Measurements from ENCODE around the gene GRAPL. TPM values are rescaled to one million over a fixed set of nuclear protein-coding genes. Genes with fewer than 3 reads are reported as not detected.
"Not testable (repeated sequence)": the region's sequence is repeated elsewhere in the genome, so short reads cannot be mapped to it uniquely, and the experiment has no call there.

GRAPL gene
- 1.4 TPM for polyA plus RNA-seq (2013, experiment 1 of 2)
- not detected for polyA plus RNA-seq (2013, experiment 2 of 2)

- H3K4me3 ChIP-seq (ENCODE audit: extremely low read depth, insufficient read depth, low read length, poor library complexity, severe bottlenecking); H3K9me3 ChIP-seq (ENCODE audit: control insufficient read depth, low read length); H3K27ac ChIP-seq (ENCODE audit: low read depth, low read length, severe bottlenecking); H3K4me1 ChIP-seq (ENCODE audit: control insufficient read depth, insufficient read depth, low read length, poor library complexity, severe bottlenecking); H3K36me3 ChIP-seq (ENCODE audit: control insufficient read depth, insufficient read depth, low read length): not testable (repeated sequence)
- WGBS, 2 experiments (ENCODE audit: insufficient coverage in 2 of 2), result no CpG with 5 or more reads among the region's 14 CpGs
These were observed at the start of gene GRAPL for GRCh38 chr17:19127148-19127980. Gene GRAPL, plus strand, starts transcription at chr17:19127589. Its CDS starts 31 bp downstream, at chr17:19127620.

GRCh38 chr17:19088804-19089685 lies 38.3 kb upstream of the GRAPL start:
- not testable (repeated sequence) for H3K4me1 ChIP-seq (ENCODE audit: control insufficient read depth, insufficient read depth, low read length, poor library complexity, severe bottlenecking); H3K4me3 ChIP-seq (ENCODE audit: extremely low read depth, insufficient read depth, low read length, poor library complexity, severe bottlenecking); H3K36me3 ChIP-seq (ENCODE audit: control insufficient read depth, insufficient read depth, low read length); H3K27ac ChIP-seq (ENCODE audit: low read depth, low read length, severe bottlenecking); H3K9me3 ChIP-seq (ENCODE audit: control insufficient read depth, low read length)
- no CpG with 5 or more reads among the region's 77 CpGs for WGBS, 2 experiments (ENCODE audit: insufficient coverage in 2 of 2)

GRCh38 chr17:19090058-19090772 lies 37.2 kb upstream of the GRAPL start:
- no CpG with 5 or more reads among the region's 13 CpGs for WGBS, 2 experiments (ENCODE audit: insufficient coverage in 2 of 2)
- H3K4me3 ChIP-seq (ENCODE audit: extremely low read depth, insufficient read depth, low read length, poor library complexity, severe bottlenecking); H3K9me3 ChIP-seq (ENCODE audit: control insufficient read depth, low read length); H3K27ac ChIP-seq (ENCODE audit: low read depth, low read length, severe bottlenecking); H3K36me3 ChIP-seq (ENCODE audit: control insufficient read depth, insufficient read depth, low read length); H3K4me1 ChIP-seq (ENCODE audit: control insufficient read depth, insufficient read depth, low read length, poor library complexity, severe bottlenecking): not testable (repeated sequence)

DNA sequence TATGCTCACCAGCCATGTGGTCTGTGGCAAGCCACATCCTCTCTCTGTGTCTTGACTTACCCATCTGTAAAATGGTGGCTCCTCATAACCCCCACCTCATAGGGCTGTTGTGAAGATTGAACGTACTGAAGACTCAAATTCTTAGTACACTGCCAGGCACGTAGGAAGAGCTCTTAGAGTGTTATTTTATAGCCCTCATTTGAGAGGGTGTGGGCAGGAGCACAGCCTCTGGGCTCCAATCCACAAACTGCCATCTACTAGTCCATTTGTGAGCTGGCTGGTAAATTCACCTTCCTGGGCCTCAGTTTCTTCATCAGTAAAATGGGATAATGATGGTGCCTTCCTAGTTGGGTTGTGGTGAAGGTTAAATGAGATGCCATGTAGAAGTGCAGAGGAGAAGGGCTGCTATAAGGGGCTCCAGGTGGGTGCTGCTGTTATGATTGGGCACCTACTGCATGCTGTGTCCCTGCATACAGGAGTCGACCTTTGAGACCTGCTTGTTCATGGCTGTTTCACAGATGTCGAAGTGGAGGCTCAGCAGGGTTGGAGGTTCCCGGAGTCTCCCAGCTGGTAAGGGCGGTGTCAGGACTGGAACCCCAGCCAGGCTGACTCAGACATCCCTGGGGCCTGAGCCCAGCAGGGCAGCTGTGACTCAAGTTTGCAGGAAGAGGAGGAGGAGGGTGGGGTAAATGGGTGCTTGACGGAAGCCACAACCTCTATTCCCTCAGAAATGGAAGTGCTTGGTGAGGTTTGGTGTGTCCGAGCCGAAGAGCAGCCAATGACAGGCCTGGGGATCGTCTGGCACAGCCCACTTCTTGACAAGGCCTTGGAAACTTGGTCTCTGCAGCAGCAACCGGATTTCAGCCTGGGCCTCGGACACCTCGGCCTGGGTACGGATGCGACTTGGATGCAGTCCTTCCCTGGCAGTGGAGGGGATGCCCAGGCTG lies 34.4 kb upstream of the GRAPL start:
- H3K4me3 ChIP-seq (ENCODE audit: extremely low read depth, insufficient read depth, low read length, poor library complexity, severe bottlenecking); H3K4me1 ChIP-seq (ENCODE audit: control insufficient read depth, insufficient read depth, low read length, poor library complexity, severe bottlenecking); H3K36me3 ChIP-seq (ENCODE audit: control insufficient read depth, insufficient read depth, low read length); H3K9me3 ChIP-seq (ENCODE audit: control insufficient read depth, low read length); H3K27ac ChIP-seq (ENCODE audit: low read depth, low read length, severe bottlenecking): not testable (repeated sequence)
- WGBS, 2 experiments (ENCODE audit: insufficient coverage in 2 of 2), result no CpG with 5 or more reads among the region's 15 CpGs

GRCh38 chr17:19093684-19094438 lies 33.5 kb upstream of the GRAPL start:
- H3K4me3 ChIP-seq (ENCODE audit: extremely low read depth, insufficient read depth, low read length, poor library complexity, severe bottlenecking); H3K4me1 ChIP-seq (ENCODE audit: control insufficient read depth, insufficient read depth, low read length, poor library complexity, severe bottlenecking); H3K36me3 ChIP-seq (ENCODE audit: control insufficient read depth, insufficient read depth, low read length); H3K9me3 ChIP-seq (ENCODE audit: control insufficient read depth, low read length); H3K27ac ChIP-seq (ENCODE audit: low read depth, low read length, severe bottlenecking): not testable (repeated sequence)
- WGBS, 2 experiments (ENCODE audit: insufficient coverage in 2 of 2), result 93 to 100% methylated on average over 2 to 3 of the region's 15 CpGs

DNA sequence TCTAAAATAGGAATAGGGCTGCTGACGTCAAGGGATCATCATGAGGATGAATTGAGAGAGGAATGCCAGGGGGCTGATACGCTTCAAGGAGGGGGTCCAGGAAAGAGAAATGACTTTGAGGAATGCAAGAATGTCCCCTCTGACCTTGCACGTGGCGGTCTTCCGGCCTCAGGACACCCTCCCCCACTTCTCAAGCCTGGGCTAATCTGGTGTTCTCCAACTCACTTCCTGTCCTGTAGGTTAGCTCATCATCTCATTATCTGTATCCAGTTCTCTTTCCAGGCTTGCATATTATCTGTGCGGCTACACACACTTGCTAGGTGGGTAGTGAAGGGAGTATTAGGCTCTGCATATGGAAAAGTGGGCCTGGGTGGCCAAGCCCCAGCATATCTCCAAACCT lies 18.9 kb upstream of the GRAPL start:
- not testable (repeated sequence) for H3K36me3 ChIP-seq (ENCODE audit: control insufficient read depth, insufficient read depth, low read length); H3K27ac ChIP-seq (ENCODE audit: low read depth, low read length, severe bottlenecking); H3K4me1 ChIP-seq (ENCODE audit: control insufficient read depth, insufficient read depth, low read length, poor library complexity, severe bottlenecking); H3K4me3 ChIP-seq (ENCODE audit: extremely low read depth, insufficient read depth, low read length, poor library complexity, severe bottlenecking); H3K9me3 ChIP-seq (ENCODE audit: control insufficient read depth, low read length)
- no CpG with 5 or more reads among the region's 6 CpGs for WGBS, 2 experiments (ENCODE audit: insufficient coverage in 2 of 2)

GRCh38 chr17:19110189-19111097 lies 16.9 kb upstream of the GRAPL start:
- not testable (repeated sequence) for H3K9me3 ChIP-seq (ENCODE audit: control insufficient read depth, low read length); H3K36me3 ChIP-seq (ENCODE audit: control insufficient read depth, insufficient read depth, low read length); H3K27ac ChIP-seq (ENCODE audit: low read depth, low read length, severe bottlenecking); H3K4me1 ChIP-seq (ENCODE audit: control insufficient read depth, insufficient read depth, low read length, poor library complexity, severe bottlenecking)
- peak overlapping the region; percentile 29 for H3K4me3 ChIP-seq (ENCODE audit: extremely low read depth, insufficient read depth, low read length, poor library complexity, severe bottlenecking)
- WGBS, 2 experiments (ENCODE audit: insufficient coverage in 2 of 2), result no CpG with 5 or more reads among the region's 45 CpGs

DNA sequence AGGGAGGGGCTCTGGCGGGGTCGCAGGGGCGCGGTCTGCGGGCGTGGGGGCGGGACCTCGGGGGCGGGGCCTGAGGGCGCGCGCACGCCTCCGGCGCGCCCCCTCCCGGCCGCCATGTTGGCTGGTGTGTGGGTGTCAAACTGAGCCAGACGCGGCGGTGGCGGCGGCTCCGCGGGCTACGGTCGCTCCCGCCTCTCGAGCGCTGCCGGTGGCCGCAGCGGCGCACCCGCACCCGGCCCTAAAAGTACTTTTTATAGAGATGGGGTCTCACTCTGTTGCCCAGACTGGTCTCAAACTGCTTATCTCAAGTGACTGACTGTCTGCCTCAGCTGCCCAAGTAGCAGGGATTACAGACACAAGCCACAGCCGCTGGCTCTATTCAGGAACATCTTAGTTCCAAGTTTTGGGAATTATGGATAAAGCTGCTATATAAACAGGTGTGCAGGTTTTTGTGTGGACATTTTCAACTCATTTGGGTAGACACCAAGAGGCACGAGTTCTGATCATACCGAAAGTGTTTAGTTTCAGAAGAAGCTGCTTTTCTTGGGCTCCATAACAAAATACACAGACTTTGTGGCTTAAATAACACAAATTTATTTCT lies 16.2 kb upstream of the GRAPL start:
- H3K9me3 ChIP-seq (ENCODE audit: control insufficient read depth, low read length); H3K4me1 ChIP-seq (ENCODE audit: control insufficient read depth, insufficient read depth, low read length, poor library complexity, severe bottlenecking); H3K36me3 ChIP-seq (ENCODE audit: control insufficient read depth, insufficient read depth, low read length): not testable (repeated sequence)
- peak overlapping the region; percentile 29 for H3K4me3 ChIP-seq (ENCODE audit: extremely low read depth, insufficient read depth, low read length, poor library complexity, severe bottlenecking)
- WGBS, 2 experiments (ENCODE audit: insufficient coverage in 2 of 2), result 0 to 1% methylated on average over 5 to 12 of the region's 39 CpGs
- H3K27ac ChIP-seq (ENCODE audit: low read depth, low read length, severe bottlenecking), result peak overlapping the region; percentile 23
